Measurements from ENCODE around the gene MED22. TPM values are rescaled to one million over a fixed set of nuclear protein-coding genes. Genes with fewer than 3 reads are reported as not detected.
A peak's percentile ranks its signal among the peaks of the same experiment; 100 is the strongest.

MED22 gene
- total and polyA plus RNA-seq, 3 donors from 2014 or later, result 20.2 to 29.3 (median 25.9) TPM

GRCh38 chr9:133353548-133353947 is 5.6 kb upstream of the MED22 start:
- H3K36me3 ChIP-seq (ENCODE audit: low read depth, missing control alignments), result no peaks in the 10 kb centered on the region
- H3K9me3 ChIP-seq, result no peaks in the 10 kb centered on the region
- peaks cover 30% of the 10 kb centered on the region for H3K4me1 ChIP-seq
- DNase-seq, result no peak
- H3K27ac ChIP-seq, result no peak overlapping the region
- TF ChIP-seq CTCF (IDR thresholded peaks at IDR 0.05) (no peak), POLR2A (IDR thresholded peaks at IDR 0.05) (no peak)
- no peaks in the 10 kb centered on the region for H3K27me3 ChIP-seq
- no peak overlapping the region for H3K4me3 ChIP-seq
- WGBS, 2 donors, result 61 to 75% methylated on average over 5 of the region's 5 CpGs
- intact Hi-C loops (cut with DNase I; ENCODE audit: low total_unique reads), result no loop called here

- Histone ChIP-seq H3K36me3 (ENCODE audit: low read depth, missing control alignments) (no peaks in the 10 kb centered on the region), H3K27ac (no peak overlapping the region), H3K4me1 (peaks cover 27% of the 10 kb centered on the region), H3K4me3 (no peak overlapping the region), H3K27me3 (no peaks in the 10 kb centered on the region), H3K9me3 (no peaks in the 10 kb centered on the region)
- WGBS, 2 donors, result 73 to 76% methylated on average over 8 of the region's 8 CpGs
- intact Hi-C loops (cut with DNase I; ENCODE audit: low total_unique reads), result no loop called here
- TF ChIP-seq POLR2A (IDR thresholded peaks at IDR 0.05), result no peak
- TF ChIP-seq CTCF (IDR thresholded peaks at IDR 0.05), result no peak
- no peak for DNase-seq
Observed at GRCh38 chr9:133352635-133353340, 4.9 kb upstream of the MED22 start.

GRCh38 chr9:133351908-133352634 is 4.1 kb upstream of the MED22 start:
- intact Hi-C loops (cut with DNase I; ENCODE audit: low total_unique reads), result no loop called here
- no peak for DNase-seq
- Histone ChIP-seq H3K4me1 (peaks cover 21% of the 10 kb centered on the region), H3K27me3 (no peaks in the 10 kb centered on the region), H3K36me3 (ENCODE audit: low read depth, missing control alignments) (no peaks in the 10 kb centered on the region), H3K4me3 (no peak overlapping the region), H3K9me3 (no peaks in the 10 kb centered on the region), H3K27ac (no peak overlapping the region)
- WGBS, 2 donors, result 76 to 77% methylated on average over 11 to 14 of the region's 14 CpGs
- TF ChIP-seq POLR2A (IDR thresholded peaks at IDR 0.05) (no peak), CTCF (IDR thresholded peaks at IDR 0.05) (peak in 1 of 3 experiments; percentile 23)

- no peak for DNase-seq
- no peak overlapping the region for H3K27ac ChIP-seq
- no peak overlapping the region for H3K4me3 ChIP-seq
- no peaks in the 10 kb centered on the region for H3K36me3 ChIP-seq (ENCODE audit: low read depth, missing control alignments)
- intact Hi-C loops (cut with DNase I; ENCODE audit: low total_unique reads), result no loop called here
- no peak for TF ChIP-seq POLR2A (IDR thresholded peaks at IDR 0.05)
- no peak for TF ChIP-seq CTCF (IDR thresholded peaks at IDR 0.05)
- WGBS, 2 donors, result 81 to 86% methylated on average over 3 of the region's 3 CpGs
- peaks cover 24% of the 10 kb centered on the region for H3K4me1 ChIP-seq
- H3K9me3 ChIP-seq, result no peaks in the 10 kb centered on the region
- no peaks in the 10 kb centered on the region for H3K27me3 ChIP-seq
Observed at GRCh38 chr9:133351526-133351907, 3.6 kb upstream of the MED22 start.
